Breast epithelium (tissue), 4 donors: Measurements from ENCODE around the gene TAL1. TPM values are rescaled to one million over a fixed set of nuclear protein-coding genes. Genes with fewer than 3 reads are reported as not detected.

Experiments
- DNase-seq, 2 donors: peaks; one replicate each; pipeline ENCODE4 v3.0.0-alpha.2; 2019; ENCODE audit warnings: low spot score in 2 of 2
- H3K27ac ChIP-seq, 2 donors: fragments of 200-600 bp; sonication (generic) in 1 of 2; one replicate each; pipeline ENCODE4 v1.5.1; 2016 to 2019; ENCODE audit warnings: mild to moderate bottlenecking in 1 of 2
- H3K27me3 ChIP-seq, 2 donors: fragments of 200-600 bp; sonication (generic) in 1 of 2; one replicate each; pipeline versions ENCODE4 v1.5.1 to v1.6.0; 2017 to 2019; ENCODE audit warnings: control low read depth in 1 of 2, mild to moderate bottlenecking in 1 of 2
- H3K36me3 ChIP-seq: fragments of 200-600 bp; one replicate; pipeline ENCODE4 v1.5.1; 2019
- H3K4me1 ChIP-seq, 2 donors: fragments of 200-600 bp; sonication (generic); one replicate each; pipeline ENCODE4 v1.5.1; 2016 to 2019; ENCODE audit warnings: control low read depth in 1 of 2
- H3K4me3 ChIP-seq, 3 donors: fragments of 200-600 bp; sonication (generic); 1 replicate in 2 of 3; 2 replicates in 1 of 3; pipeline ENCODE4 v1.5.1; 2016 to 2019; ENCODE audit warnings: mild to moderate bottlenecking in 3 of 3, moderate library complexity in 2 of 3
- H3K9me3 ChIP-seq, 2 donors: fragments of 200-600 bp; sonication (generic) in 1 of 2; one replicate each; pipeline ENCODE4 v1.5.1; 2016 to 2019; ENCODE audit warnings: control low read depth in 1 of 2
- POLR2A ChIP-seq: fragments of 450-650 bp; IDR thresholded peaks from one replicate; pipeline ENCODE4 v1.6.1; 2016; ENCODE audit warnings: antibody characterized with exemption, mild to moderate bottlenecking, moderate library complexity
- POLR2AphosphoS5 ChIP-seq, 3 donors: sonication (generic); formaldehyde crosslinking; IDR thresholded peaks; one replicate each; pipeline ENCODE4 v1.6.1; 2017; ENCODE audit warnings: antibody characterized with exemption in 3 of 3
- intact Hi-C: fragments of 100-400 bp; cut with DNase I; formaldehyde crosslinking; loops from one replicate; pipeline ENCODE4 v1.15.1; 2023; ENCODE audit warnings: low total_unique reads
- total RNA-seq, 3 donors: library from RNA; depleted of rRNA; stranded (reverse); fragments of >200 nt; gene quantifications; one replicate each; pipeline ENCODE4 v1.1.0, GENCODE V29; 2016
- TF ChIP-seq, protein P1 (sequence below), 3 donors: fragments of 450-650 bp; IDR thresholded peaks; one replicate each; pipeline ENCODE4 v1.5.1; 2016 to 2017; ENCODE audit warnings: antibody characterized with exemption in 3 of 3, mild to moderate bottlenecking in 3 of 3, moderate library complexity in 3 of 3

TAL1 gene
- total RNA-seq, 3 donors from 2014 or later: 2.3 to 6.2 (median 5.1) TPM

DNA sequence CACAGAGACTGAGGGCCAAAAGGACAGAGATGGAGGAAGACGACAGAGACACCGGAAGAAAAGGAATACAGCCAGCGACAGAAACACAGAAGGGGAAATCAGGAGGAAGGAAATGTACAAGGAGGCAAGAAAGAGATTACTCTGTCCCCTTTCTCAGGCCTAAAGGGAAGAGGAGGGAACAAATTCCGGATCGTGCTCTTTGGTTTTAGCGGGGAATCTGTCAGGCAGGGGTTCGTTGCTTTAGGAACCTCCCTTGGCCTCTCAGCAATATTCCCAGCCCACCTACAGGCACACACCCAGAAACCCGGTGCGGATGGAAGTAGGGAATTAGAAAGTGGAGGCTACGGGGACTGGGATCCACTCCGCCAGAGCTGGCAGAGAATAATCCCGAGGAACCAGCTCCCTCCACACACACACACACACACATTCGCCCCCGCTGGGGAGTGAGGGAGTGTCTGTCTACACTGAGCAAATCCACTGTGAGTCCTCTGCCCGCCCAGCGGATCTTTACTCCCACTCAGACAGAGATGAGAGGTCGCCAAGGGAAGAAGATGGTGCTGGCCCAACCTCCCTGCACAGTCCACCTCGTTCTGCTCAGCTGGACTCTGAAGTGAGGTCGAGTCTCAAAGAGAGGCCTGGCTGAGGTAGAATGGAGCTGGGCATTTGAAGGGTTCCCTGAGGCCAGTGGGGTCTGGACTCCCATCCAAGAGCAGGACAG is 5.7 kb downstream of the TAL1 start:
- intact Hi-C loops: no loop called here
- DNase-seq: no peak
- peak overlapping the region; percentile 15 to 63 (median 32) for H3K4me3 ChIP-seq
- no peaks in the 10 kb centered on the region for H3K36me3 ChIP-seq
- peaks cover 0 to 8% of the 10 kb centered on the region in 2 donors for H3K4me1 ChIP-seq
- peaks cover 7 to 98% of the 10 kb centered on the region in 2 donors for H3K27me3 ChIP-seq
- no peaks in the 10 kb centered on the region for H3K9me3 ChIP-seq
- no peak overlapping the region for H3K27ac ChIP-seq
- TF ChIP-seq, protein P1, sequence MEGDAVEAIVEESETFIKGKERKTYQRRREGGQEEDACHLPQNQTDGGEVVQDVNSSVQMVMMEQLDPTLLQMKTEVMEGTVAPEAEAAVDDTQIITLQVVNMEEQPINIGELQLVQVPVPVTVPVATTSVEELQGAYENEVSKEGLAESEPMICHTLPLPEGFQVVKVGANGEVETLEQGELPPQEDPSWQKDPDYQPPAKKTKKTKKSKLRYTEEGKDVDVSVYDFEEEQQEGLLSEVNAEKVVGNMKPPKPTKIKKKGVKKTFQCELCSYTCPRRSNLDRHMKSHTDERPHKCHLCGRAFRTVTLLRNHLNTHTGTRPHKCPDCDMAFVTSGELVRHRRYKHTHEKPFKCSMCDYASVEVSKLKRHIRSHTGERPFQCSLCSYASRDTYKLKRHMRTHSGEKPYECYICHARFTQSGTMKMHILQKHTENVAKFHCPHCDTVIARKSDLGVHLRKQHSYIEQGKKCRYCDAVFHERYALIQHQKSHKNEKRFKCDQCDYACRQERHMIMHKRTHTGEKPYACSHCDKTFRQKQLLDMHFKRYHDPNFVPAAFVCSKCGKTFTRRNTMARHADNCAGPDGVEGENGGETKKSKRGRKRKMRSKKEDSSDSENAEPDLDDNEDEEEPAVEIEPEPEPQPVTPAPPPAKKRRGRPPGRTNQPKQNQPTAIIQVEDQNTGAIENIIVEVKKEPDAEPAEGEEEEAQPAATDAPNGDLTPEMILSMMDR (IDR thresholded peaks at IDR 0.05): no peak
- no peak for TF ChIP-seq POLR2AphosphoS5 (IDR thresholded peaks at IDR 0.05)
- TF ChIP-seq POLR2A: no peak

DNA sequence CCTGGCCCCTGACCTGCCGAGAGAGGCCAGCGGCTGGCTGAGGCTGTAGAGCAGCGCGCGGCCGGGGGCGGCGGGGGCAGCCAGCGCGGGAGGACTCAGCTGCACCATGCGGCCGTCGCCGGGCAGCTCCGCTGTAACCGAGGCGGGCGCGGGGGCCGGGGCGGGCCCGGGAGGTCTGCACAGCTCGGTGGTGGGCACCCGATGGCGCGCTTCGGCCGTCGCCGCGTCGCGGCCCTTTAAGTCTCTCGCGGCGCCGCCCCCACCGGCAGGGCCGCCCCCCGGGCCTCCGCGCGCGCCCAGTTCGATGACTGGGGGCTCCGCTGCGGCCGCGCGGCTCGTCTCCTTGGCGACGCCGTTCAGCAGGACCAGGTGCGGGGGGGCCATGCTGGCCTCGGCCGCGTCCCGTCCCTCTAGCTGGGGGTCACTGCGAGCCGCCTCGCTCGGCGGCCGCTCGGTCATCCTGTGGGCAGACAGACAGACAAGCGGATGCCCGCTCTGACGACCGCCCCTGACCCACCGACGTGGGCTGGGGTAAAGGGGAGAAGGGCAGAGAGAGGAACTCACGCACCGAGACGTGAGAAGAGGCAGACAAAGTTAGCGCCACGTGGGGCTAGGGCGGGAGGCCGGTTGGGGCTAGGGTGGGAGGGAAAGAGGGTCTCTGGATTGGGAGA is 6.5 kb downstream of the TAL1 start:
- Histone ChIP-seq H3K27ac (no peak overlapping the region), H3K4me1 (peaks cover 0 to 7% of the 10 kb centered on the region in 2 donors), H3K27me3 (peaks cover 4 to 93% of the 10 kb centered on the region in 2 donors), H3K9me3 (no peaks in the 10 kb centered on the region), H3K4me3 (peak overlapping the region; percentile 15 to 63 (median 32)), H3K36me3 (no peaks in the 10 kb centered on the region)
- intact Hi-C loops: no loop called here
- no peak for DNase-seq
- TF ChIP-seq, protein P1 (IDR thresholded peaks at IDR 0.05): no peak
- TF ChIP-seq POLR2AphosphoS5 (IDR thresholded peaks at IDR 0.05): no peak
- no peak for TF ChIP-seq POLR2A

DNA sequence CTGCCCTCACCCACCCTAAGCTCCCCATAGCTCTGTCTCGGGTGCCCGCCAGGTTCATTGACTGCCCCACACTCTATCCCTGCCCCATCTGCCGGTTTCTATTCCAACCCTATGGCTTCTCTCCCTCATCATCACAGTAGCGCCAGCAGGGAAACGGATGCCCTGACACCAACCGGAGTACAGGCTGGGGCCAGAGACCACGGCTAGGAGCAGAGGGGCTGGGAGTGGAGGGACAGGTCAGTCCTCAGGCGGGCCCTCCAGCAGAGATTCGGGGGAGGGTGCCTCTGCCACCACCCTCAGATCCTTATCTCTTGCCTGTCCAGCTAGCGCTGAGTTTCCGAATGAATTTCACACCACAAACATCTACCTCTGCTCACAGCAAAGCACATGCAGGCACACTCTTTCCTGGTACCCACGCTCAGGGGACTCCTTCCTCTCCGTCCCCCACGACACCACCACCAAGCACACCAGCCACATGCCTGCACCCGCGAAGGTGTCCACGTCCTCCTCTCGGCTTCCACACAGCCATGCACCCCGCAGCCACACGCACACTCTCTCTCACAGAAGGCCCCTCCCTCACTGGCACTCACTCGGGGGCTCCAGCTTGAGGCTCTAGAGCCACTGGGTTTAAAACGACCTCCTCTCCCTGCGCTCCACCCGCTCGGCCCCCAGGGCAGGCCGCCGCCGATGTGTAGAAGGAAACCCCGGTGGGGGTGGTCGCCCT is 7.2 kb downstream of the TAL1 start:
- Histone ChIP-seq H3K36me3 (no peaks in the 10 kb centered on the region), H3K4me1 (peaks cover 0 to 7% of the 10 kb centered on the region in 2 donors), H3K27ac (no peak overlapping the region), H3K4me3 (peak overlapping the region; percentile 15 to 63 (median 32)), H3K27me3 (peaks cover 4 to 85% of the 10 kb centered on the region in 2 donors), H3K9me3 (no peaks in the 10 kb centered on the region)
- TF ChIP-seq POLR2AphosphoS5 (IDR thresholded peaks at IDR 0.05) (no peak), POLR2A (no peak)
- TF ChIP-seq, protein P1 (IDR thresholded peaks at IDR 0.05): no peak
- intact Hi-C loops: no loop called here
- no peak for DNase-seq

DNA sequence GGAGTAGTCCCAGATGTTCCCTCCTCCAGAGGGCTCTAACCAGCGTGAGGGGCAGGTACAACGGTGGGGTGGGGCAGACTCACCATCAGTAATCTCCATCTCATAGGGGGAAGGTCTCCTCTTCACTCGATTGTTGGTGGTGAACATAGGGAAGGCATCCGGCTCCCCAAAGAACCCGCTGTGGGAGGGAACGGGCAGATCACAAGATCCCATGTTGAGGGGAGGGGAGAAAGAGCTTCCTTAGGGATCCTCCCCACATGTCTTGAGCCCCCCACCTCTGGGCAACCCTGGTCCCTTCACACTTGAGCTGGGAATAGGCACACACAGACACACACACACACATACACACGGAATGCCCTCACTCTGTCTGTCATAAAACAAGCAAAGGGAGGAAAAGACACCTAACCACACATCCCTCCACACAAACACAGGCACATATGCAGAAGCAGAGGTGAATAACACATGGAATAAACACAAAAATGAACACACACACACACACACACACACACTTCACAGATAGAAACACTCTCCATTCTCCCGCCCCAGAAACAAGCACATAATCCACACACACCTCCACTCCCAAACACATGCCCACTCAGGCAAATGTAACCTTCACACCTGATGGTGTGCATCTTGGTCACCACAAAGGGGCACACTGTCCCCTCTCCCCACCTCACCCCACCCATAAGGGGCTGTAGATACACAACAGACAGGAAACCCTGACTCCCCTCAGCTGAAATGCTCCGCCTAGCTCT is 7.9 kb downstream of the TAL1 start:
- Histone ChIP-seq H3K4me3 (peak overlapping the region in 1 of 3 donors; percentile 63), H3K4me1 (peaks cover 0 to 7% of the 10 kb centered on the region in 2 donors), H3K9me3 (no peaks in the 10 kb centered on the region), H3K27ac (no peak overlapping the region), H3K36me3 (no peaks in the 10 kb centered on the region), H3K27me3 (peaks cover 4 to 78% of the 10 kb centered on the region in 2 donors)
- intact Hi-C loops: no loop called here
- TF ChIP-seq, protein P1 (IDR thresholded peaks at IDR 0.05): no peak
- TF ChIP-seq POLR2A (no peak), POLR2AphosphoS5 (IDR thresholded peaks at IDR 0.05) (no peak)
- no peak for DNase-seq
